Heart right ventricle (tissue), 16 donors: ENCODE data around the gene TADA1. TPM values are rescaled to one million over a fixed set of nuclear protein-coding genes. Genes with fewer than 3 reads are reported as not detected.

Source experiments
- ATAC-seq, 8 donors: fragments of 200-7000 bp; cut with Tn5 transposase; one replicate each; pipeline ENCODE4 v1.9.1; 2020; ENCODE audit warnings: mild to moderate bottlenecking in 8 of 8, moderate library complexity in 8 of 8, moderate number of reproducible peaks in 1 of 8
- DNase-seq, 2 donors: peaks; one replicate each; pipeline ENCODE4 v3.0.0-alpha.2; 2020
- H3K27ac ChIP-seq, 10 donors: fragments of 200-600 bp; sonication (generic) in 2 of 10; one replicate each; pipeline versions ENCODE4 v1.5.0 to v1.8.0; 2020 to 2022; ENCODE audit warnings: mild to moderate bottlenecking in 3 of 10
- H3K27me3 ChIP-seq, 7 donors: fragments of 200-600 bp; one replicate each; pipeline ENCODE4 v1.8.0; 2021 to 2022; ENCODE audit warnings: mild to moderate bottlenecking in 2 of 7
- H3K36me3 ChIP-seq, 9 donors: fragments of 200-600 bp; sonication (generic) in 1 of 9; one replicate each; pipeline versions ENCODE4 v1.5.0 to v1.8.0; 2020 to 2022; ENCODE audit warnings: mild to moderate bottlenecking in 2 of 9
- H3K4me1 ChIP-seq, 9 donors: fragments of 200-600 bp; sonication (generic) in 1 of 9; one replicate each; pipeline versions ENCODE4 v1.5.0 to v1.8.0; 2020 to 2022; ENCODE audit warnings: mild to moderate bottlenecking in 4 of 9
- H3K4me3 ChIP-seq, 10 donors: fragments of 200-600 bp; sonication (generic) in 2 of 10; one replicate each; pipeline versions ENCODE4 v1.5.0 to v1.8.0; 2020 to 2022; ENCODE audit warnings: mild to moderate bottlenecking in 7 of 10, moderate library complexity in 2 of 10
- H3K9me3 ChIP-seq, 11 donors: fragments of 200-600 bp in 10 of 11; sonication (generic) in 2 of 11; one replicate each; pipeline versions ENCODE4 v1.5.0 to v1.8.0; 2013 to 2022; ENCODE audit warnings: mild to moderate bottlenecking in 2 of 11, control low read depth in 1 of 11, moderate library complexity in 1 of 11
- CTCF ChIP-seq, 9 donors: fragments of 200-600 bp; sonication (generic) in 2 of 9; IDR thresholded peaks; one replicate each; pipeline versions ENCODE4 v1.5.0 to v1.8.0; 2021 to 2022; ENCODE audit warnings: antibody characterized with exemption in 9 of 9, mild to moderate bottlenecking in 5 of 9, moderate library complexity in 1 of 9
- WGBS, 2 donors: extraction: QIAGEN DNeasy Blood & Tissue Kit; methylation state at CpG; one replicate each; pipeline ENCODE4 v1.1.7; 2013; ENCODE audit warnings: inconsistent platforms in 1 of 2; 5-methylcytosine and 5-hydroxymethylcytosine counted together
- intact Hi-C, 10 donors: fragments of 100-400 bp; cut with DNase I; formaldehyde crosslinking; loops; one replicate each; pipeline versions ENCODE4 v1.11.1 to v1.14.2; 2022
- polyA plus RNA-seq, 2 donors: library from polyadenylated mRNA; stranded (reverse); fragments of 200-250 nt; gene quantifications; one replicate each; pipeline ENCODE4 v1.2.3, GENCODE V29; 2013
- total RNA-seq, 10 donors: library from RNA; stranded (reverse); fragmentation: NEBNext Ultra II Directional in 3 of 10; extraction: Animal tissue kit (Norgen Biotek cat#: 25700) in 3 of 10; gene quantifications; one replicate each; pipeline versions ENCODE4 v1.2.1 to v1.2.4, GENCODE V29; 2021 to 2023
- donor health status: Arrhythmogenic right ventricular cardiomyopathy.
- donor health status: ischemic (EF 13 %, LVEDD 7.1; RV severe dilation, severe dysfunction).
- donor health status: healthy with polysubstance abuse.
- donor health status: DM: no; HTN: yes; CAD: no.
- donor health status: DM: no; HTN: no; CAD: no.
- donor health status: ischemic (EF 25% LVEDD 6.9; RV normal size, moderate dysfunction).
- donor health status: ischemic (EF 25% LVEDD 5.7; RV mildly dilated, moderate dysfunction).
- donor health status: healthy.
- donor health status: DM: yes; HTN: yes; CAD: no.
- donor health status: Ischemic cardiomyopathy.
- donor health status: ischemic (EF 35%, LVEDD 5.7; RV mildly dilated, moderate dysfunction).
- donor health status: nonischemic (EF 11% LVEDD 7.7; RV severe dilation, severe dysfunction).
- donor health status: DM: yes; HTN: yes; CAD: no.
- donor health status: PGD.
- donor health status: ischemic (EF 29% LVEDD 5.4; RV normal size, mild dysfunction).
- donor health status: nonischemic (EF 23%, LVEDD 6.1; RV moderate dilation, normal function).

TADA1 gene
- total and polyA plus RNA-seq, 12 donors, result 6.0 to 12.8 (median 8.9) TPM

GRCh38 chr1:166811691-166812090 is 64.4 kb downstream of the TADA1 start:
- Histone ChIP-seq H3K36me3 (no peaks in the 10 kb centered on the region), H3K9me3 (peaks cover 0 to 10% (median 0%) of the 10 kb centered on the region in 11 donors), H3K4me3 (no peak overlapping the region), H3K27ac (no peak overlapping the region), H3K4me1 (peaks cover 0 to 7% (median 0%) of the 10 kb centered on the region in 9 donors), H3K27me3 (no peaks in the 10 kb centered on the region)
- 32 to 52% methylated on average over 2 of the region's 2 CpGs for WGBS, 2 donors
- TF ChIP-seq CTCF (IDR thresholded peaks at IDR 0.05), result no peak
- ATAC-seq (no peak), DNase-seq (no peak)
- intact Hi-C loops, result no loop called here

GRCh38 chr1:166808952-166809351 is 67.1 kb downstream of the TADA1 start:
- WGBS, 2 donors, result 77 to 80% methylated on average over 2 of the region's 2 CpGs
- Histone ChIP-seq H3K27me3 (no peaks in the 10 kb centered on the region), H3K4me3 (no peak overlapping the region), H3K9me3 (peaks cover 0 to 5% (median 0%) of the 10 kb centered on the region in 11 donors), H3K4me1 (peaks cover 0 to under 1% (median 0%) of the 10 kb centered on the region in 9 donors), H3K27ac (no peak overlapping the region), H3K36me3 (no peaks in the 10 kb centered on the region)
- intact Hi-C loops, result no loop called here
- ATAC-seq (no peak), DNase-seq (no peak)
- TF ChIP-seq CTCF (IDR thresholded peaks at IDR 0.05), result no peak

Other genes with a start within 250 kb of the TADA1 start
- 10 to 100 TPM; 10.2 to 19.2 (median 13.7) TPM for gene POGK, start 36.8 kb downstream of the TADA1 start, total RNA-seq
- gene POGK, start 36.8 kb downstream of the TADA1 start, polyA plus RNA-seq, result 1 to 10 TPM; 5.6 to 7.9 TPM
- gene ILDR2, start 99.3 kb upstream of the TADA1 start, total RNA-seq, result 10 to 100 TPM in 1 of 10 donors, 1 to 10 TPM in 9; 3.1 to 12.6 (median 5.1) TPM
- under 1 TPM; 0.29 to 0.80 TPM for gene ILDR2, start 99.3 kb upstream of the TADA1 start, polyA plus RNA-seq
- gene MAEL, start 113.0 kb upstream of the TADA1 start, total RNA-seq, result 1 to 10 TPM; 1.7 to 8.5 (median 4.0) TPM
- 1 to 10 TPM in 1 of 2 donors, under 1 TPM in 1; 0.75 to 1.7 TPM for gene MAEL, start 113.0 kb upstream of the TADA1 start, polyA plus RNA-seq
- gene GPA33, start 214.1 kb upstream of the TADA1 start, total RNA-seq, result 1 to 10 TPM in 7 of 10 donors, under 1 TPM in 2, not detected in 1; 0.15 to 5.8 (median 2.1) TPM
- under 1 TPM; 0.16 to 0.29 TPM for gene GPA33, start 214.1 kb upstream of the TADA1 start, polyA plus RNA-seq
- gene STYXL2, start 217.8 kb upstream of the TADA1 start, total RNA-seq, result 100 to 1,000 TPM; 102 to 638 (median 243) TPM
- 10 to 100 TPM; 32.4 to 53.3 TPM for gene STYXL2, start 217.8 kb upstream of the TADA1 start, polyA plus RNA-seq